Transverse colon (tissue), 4 donors: ENCODE data around the gene TAX1BP3.

Experiments used
- CTCF ChIP-seq, 5 experiments: fragments of 200-600 bp in 3 of 5; fragments of 450-650 bp in 2 of 5; sonication (generic) in 3 of 5; IDR thresholded peaks; 1 replicate in 2 of 5; 2 replicates in 3 of 5; pipeline ENCODE4 v1.5.1; 2016 to 2017; ENCODE audit warnings: antibody characterized with exemption in 5 of 5, inconsistent platforms in 3 of 5, mild to moderate bottlenecking in 2 of 5, moderate library complexity in 1 of 5
- EP300 ChIP-seq: sonication (generic); formaldehyde crosslinking; IDR thresholded peaks from one replicate; pipeline ENCODE4 v1.6.1; 2017; ENCODE audit warnings: antibody characterized with exemption, low read depth
- POLR2A ChIP-seq: fragments of 450-650 bp; IDR thresholded peaks from one replicate; pipeline ENCODE4 v1.6.1; 2016; ENCODE audit warnings: antibody characterized with exemption, mild to moderate bottlenecking, moderate library complexity
- POLR2AphosphoS5 ChIP-seq, 3 donors: sonication (generic); formaldehyde crosslinking; IDR thresholded peaks; one replicate each; pipeline ENCODE4 v1.6.1; 2016; ENCODE audit warnings: antibody characterized with exemption in 3 of 3

DNA sequence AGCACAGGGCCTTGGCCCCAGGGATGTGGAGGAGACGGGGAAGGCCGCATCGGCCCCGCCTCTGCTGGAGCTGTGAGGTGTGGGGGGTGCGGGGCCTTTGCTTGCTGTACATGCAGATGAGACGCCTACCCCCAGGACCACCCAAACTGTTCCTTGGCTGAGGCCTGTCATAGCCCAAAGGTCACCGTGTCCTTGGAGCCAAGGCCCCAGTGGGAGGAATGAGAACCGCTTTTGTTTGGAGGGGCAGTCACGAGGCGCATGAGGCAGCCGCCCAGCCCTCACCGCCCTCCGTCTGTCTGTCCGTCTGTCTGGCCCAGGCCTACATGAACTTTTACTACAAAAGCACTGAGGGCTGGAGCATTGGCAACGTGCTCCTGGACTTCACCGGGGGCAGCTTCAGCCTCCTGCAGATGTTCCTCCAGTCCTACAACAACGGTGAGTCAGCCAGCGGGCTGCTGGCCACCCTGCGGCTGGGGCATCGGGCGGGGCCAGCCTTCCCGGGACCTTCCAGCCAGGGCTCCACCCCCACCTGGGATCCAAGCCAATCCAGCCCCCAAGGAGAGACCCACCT, 8.8 kb downstream of the TAX1BP3 start:
- TF ChIP-seq POLR2A (peak; percentile 27), CTCF (IDR thresholded peaks at IDR 0.05) (peak in 3 of 5 experiments; percentile 5 to 46 (median 29)), EP300 (no peak), POLR2AphosphoS5 (IDR thresholded peaks at IDR 0.05) (peak; percentile 4 to 59 (median 5))
